Measurements from ENCODE around the gene ABL2. TPM values are rescaled to one million over a fixed set of nuclear protein-coding genes. Genes with fewer than 3 reads are reported as not detected.

ABL2 gene
- total RNA-seq, 3 donors from 2014 or later: 8.7 to 9.9 (median 9.9) TPM

DNA sequence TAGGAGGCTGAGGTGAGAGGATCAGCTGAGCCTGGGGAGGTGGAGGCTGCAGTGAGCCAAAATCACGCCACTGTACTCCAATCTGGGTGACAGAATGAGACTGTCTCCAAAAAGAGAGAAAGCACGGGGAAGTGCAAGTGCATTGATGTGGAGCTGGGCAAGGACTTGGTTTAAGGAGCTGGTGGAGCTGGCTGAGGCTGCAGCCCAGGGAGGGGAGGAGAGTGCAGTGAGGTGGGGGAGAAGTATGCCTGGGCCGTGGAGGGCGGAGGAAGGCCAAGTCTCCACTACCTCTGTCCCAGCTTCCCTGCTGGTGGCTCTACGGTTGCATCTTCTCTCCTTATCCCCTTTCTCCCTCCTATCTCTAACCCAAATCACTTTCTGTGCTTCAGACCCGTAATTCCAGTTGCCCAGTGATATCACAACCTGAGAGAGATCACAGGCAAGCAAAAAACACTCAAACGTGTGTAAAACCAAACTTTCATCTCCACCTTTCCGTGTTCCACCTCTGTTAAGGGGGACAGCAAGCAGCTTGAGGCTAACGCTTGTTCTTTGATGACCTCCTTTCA is 136.5 kb downstream of the ABL2 start:
- DNase-seq: no peak
- Mint-ChIP-seq H3K4me3 (no peak overlapping the region), H3K4me1 (ENCODE audit: low read depth) (no peaks in the 10 kb centered on the region), H3K27me3 (ENCODE audit: low read depth) (no peaks in the 10 kb centered on the region), H3K36me3 (ENCODE audit: insufficient read depth) (peaks cover 29% of the 10 kb centered on the region), H3K9me3 (no peaks in the 10 kb centered on the region)
- no peak for ATAC-seq

DNA sequence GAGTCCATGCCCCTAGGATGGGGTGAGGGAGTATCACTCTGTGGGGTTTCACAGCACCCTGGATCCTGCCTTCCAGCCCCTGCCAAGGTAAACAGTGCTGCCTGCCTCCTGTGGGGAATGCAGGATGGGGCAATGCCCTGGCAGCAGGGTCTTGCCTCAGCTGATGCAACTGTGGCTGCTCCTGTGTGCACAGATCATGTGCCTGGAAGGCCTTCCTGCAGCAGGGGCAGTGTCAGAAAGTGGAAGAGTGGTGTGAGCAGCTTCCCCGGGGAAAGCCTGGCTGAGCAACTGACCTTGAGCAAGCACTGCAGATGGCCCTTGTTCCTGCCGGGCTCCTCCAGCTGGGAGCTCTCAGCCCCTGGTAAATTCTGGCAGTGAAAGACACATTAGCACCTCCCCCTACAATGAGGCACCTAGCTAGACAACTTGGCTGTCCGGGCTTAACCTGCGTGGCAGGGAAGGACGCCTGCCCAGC is 137.7 kb downstream of the ABL2 start:
- Mint-ChIP-seq H3K36me3 (ENCODE audit: insufficient read depth) (peaks cover 28% of the 10 kb centered on the region), H3K27me3 (ENCODE audit: low read depth) (no peaks in the 10 kb centered on the region), H3K4me1 (ENCODE audit: low read depth) (no peaks in the 10 kb centered on the region), H3K9me3 (no peaks in the 10 kb centered on the region), H3K4me3 (no peak overlapping the region)
- no peak for DNase-seq
- no peak for ATAC-seq

- Mint-ChIP-seq H3K27me3 (ENCODE audit: low read depth) (no peaks in the 10 kb centered on the region), H3K36me3 (ENCODE audit: insufficient read depth) (peaks cover 27% of the 10 kb centered on the region), H3K9me3 (no peaks in the 10 kb centered on the region), H3K4me1 (ENCODE audit: low read depth) (no peaks in the 10 kb centered on the region), H3K4me3 (no peak overlapping the region)
- ATAC-seq: no peak
- no peak for DNase-seq
Measured at GRCh38 chr1:179090923-179091322, 138.6 kb downstream of the ABL2 start.

GRCh38 chr1:179090522-179090921 is 139.0 kb downstream of the ABL2 start:
- Mint-ChIP-seq H3K36me3 (ENCODE audit: insufficient read depth) (peaks cover 26% of the 10 kb centered on the region), H3K27me3 (ENCODE audit: low read depth) (no peaks in the 10 kb centered on the region)

DNA sequence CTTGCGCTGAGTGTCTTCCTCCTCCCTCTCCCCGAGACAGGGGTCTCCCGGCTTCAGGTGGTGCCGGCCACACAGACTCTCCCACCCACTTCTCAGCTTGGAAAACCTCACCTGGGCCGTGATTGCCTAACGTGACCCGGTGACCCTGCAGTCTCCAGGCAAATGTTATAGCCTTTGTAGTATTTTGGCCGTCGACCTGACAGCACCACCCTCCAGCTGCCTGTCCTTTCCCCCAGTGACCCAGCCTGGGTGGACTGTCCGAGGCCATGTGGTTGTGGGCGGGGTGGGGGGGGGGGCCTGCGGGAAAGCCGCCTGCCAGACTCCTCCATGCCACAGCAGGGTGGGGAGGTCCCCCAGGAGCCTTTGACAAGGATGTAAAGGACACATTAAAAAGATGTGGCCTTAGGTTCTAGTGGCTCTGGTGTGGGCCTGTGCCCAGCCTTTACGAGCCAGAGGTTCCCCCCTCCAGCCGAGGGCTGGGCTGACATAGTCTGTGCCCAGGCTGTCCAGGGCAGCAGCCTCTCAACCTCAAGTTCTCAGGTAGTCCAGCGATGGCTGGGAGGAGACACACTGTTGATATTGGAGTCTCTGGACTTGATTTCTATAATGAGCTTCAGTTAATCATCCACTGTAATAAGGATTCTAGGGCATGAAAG is 139.5 kb downstream of the ABL2 start:
- ATAC-seq (no peak), DNase-seq (no peak)
- H3K27me3 Mint-ChIP-seq (ENCODE audit: low read depth): no peaks in the 10 kb centered on the region
- H3K9me3 Mint-ChIP-seq: no peaks in the 10 kb centered on the region
- peaks cover 26% of the 10 kb centered on the region for H3K36me3 Mint-ChIP-seq (ENCODE audit: insufficient read depth)
- H3K4me1 Mint-ChIP-seq (ENCODE audit: low read depth): peaks cover 2% of the 10 kb centered on the region
- no peak overlapping the region for H3K4me3 Mint-ChIP-seq

More at GRCh38 chr1:179090522-179090921, 139.0 kb downstream of the ABL2 start:
- no peak for DNase-seq
- Mint-ChIP-seq H3K9me3 (no peaks in the 10 kb centered on the region), H3K4me3 (no peak overlapping the region), H3K4me1 (ENCODE audit: low read depth) (peaks cover under 1% of the 10 kb centered on the region)
- ATAC-seq: no peak

GRCh38 chr1:179087665-179088064 is 141.8 kb downstream of the ABL2 start:
- no peaks in the 10 kb centered on the region for H3K27me3 Mint-ChIP-seq (ENCODE audit: low read depth)
- H3K9me3 Mint-ChIP-seq: no peaks in the 10 kb centered on the region
- DNase-seq (no peak), ATAC-seq (no peak)
- peaks cover 17% of the 10 kb centered on the region for H3K36me3 Mint-ChIP-seq (ENCODE audit: insufficient read depth)
- no peak overlapping the region for H3K4me3 Mint-ChIP-seq
- H3K4me1 Mint-ChIP-seq (ENCODE audit: low read depth): peaks cover 14% of the 10 kb centered on the region

DNA sequence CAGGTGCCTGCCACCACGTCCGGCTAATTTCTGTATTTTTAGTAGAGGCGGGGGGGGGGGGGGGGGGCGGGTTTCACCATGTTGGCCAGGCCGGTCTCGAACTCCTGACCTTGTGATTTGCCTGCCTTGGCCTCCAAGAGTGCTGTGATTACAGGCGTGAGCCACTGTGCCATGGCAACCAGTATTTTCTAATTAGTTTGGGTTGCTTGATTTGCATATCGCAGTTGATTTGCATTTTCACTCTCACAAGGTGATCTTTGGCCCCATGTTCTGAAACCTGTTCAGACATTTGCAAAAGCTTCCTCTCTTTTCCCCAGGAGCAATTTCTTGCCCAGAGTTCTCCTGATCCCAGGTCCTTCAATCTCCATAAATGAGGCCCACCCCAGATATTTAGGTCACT is 145.9 kb downstream of the ABL2 start:
- H3K27me3 Mint-ChIP-seq (ENCODE audit: low read depth): no peaks in the 10 kb centered on the region
- H3K36me3 Mint-ChIP-seq (ENCODE audit: insufficient read depth): peaks cover 2% of the 10 kb centered on the region
- peak overlapping the region; percentile 93 for H3K4me3 Mint-ChIP-seq
- DNase-seq (no peak), ATAC-seq (no peak)
- peaks cover 29% of the 10 kb centered on the region for H3K4me1 Mint-ChIP-seq (ENCODE audit: low read depth)
- H3K9me3 Mint-ChIP-seq: no peaks in the 10 kb centered on the region

DNA sequence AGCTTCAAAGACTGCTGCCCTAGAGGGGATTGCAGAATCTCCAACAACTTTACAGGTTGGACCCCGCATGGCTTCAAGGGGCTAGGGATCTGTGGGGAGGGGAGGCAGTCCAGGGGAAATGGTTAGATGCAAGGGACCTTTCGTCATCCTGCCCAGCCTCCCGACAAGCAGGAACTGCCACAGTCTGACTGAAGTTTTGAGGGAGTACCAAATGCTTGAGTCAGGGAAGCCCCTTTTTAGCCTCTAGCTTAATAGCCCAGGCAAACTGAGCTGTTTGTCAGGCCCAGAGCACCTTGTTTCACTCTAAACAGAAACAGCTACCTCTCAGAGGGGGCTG is 146.5 kb downstream of the ABL2 start:
- Mint-ChIP-seq H3K36me3 (ENCODE audit: insufficient read depth) (peaks cover 2% of the 10 kb centered on the region), H3K4me3 (peak overlapping the region; percentile 93), H3K4me1 (ENCODE audit: low read depth) (peaks cover 29% of the 10 kb centered on the region), H3K27me3 (ENCODE audit: low read depth) (no peaks in the 10 kb centered on the region), H3K9me3 (no peaks in the 10 kb centered on the region)
- no peak for DNase-seq
- no peak for ATAC-seq

DNA sequence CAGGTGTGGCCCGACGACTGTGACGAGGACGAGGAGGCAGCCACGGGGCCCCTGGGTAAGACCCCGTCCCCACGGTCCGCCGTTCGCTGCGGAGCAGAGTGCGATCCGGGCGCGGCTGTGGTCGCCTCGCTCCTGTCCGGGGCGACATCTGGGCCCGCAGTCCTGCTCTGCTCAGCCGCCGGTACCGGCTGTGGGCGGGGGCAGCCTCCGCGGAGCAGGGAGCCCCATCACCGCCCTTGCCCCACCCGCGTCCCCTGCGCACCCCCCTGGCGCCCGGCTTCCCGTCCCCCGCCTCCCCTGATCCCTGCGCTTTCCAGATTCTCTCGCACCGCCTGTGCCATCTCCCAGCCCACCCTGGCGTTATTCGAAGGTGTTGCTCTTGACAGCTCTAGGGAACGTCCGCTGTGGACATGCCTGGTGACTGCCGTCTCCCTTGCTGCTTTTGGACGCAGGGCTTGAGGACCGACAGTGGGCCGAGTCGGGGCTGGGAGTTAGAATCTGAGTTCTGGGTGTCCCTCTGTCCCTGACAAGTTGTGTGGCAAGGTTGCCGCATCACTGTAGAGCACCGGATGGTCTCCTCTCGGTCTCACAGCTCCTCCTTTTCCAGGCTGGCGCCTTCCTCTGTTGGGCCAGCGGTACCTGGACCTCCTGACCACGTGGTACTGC is 147.0 kb downstream of the ABL2 start:
- DNase-seq: peak; percentile 27
- no peaks in the 10 kb centered on the region for H3K9me3 Mint-ChIP-seq
- H3K4me1 Mint-ChIP-seq (ENCODE audit: low read depth): peaks cover 29% of the 10 kb centered on the region
- peak; percentile 33 to 41 for ATAC-seq
- H3K4me3 Mint-ChIP-seq: peak overlapping the region; percentile 93
- peaks cover 2% of the 10 kb centered on the region for H3K36me3 Mint-ChIP-seq (ENCODE audit: insufficient read depth)
- H3K27me3 Mint-ChIP-seq (ENCODE audit: low read depth): no peaks in the 10 kb centered on the region

DNA sequence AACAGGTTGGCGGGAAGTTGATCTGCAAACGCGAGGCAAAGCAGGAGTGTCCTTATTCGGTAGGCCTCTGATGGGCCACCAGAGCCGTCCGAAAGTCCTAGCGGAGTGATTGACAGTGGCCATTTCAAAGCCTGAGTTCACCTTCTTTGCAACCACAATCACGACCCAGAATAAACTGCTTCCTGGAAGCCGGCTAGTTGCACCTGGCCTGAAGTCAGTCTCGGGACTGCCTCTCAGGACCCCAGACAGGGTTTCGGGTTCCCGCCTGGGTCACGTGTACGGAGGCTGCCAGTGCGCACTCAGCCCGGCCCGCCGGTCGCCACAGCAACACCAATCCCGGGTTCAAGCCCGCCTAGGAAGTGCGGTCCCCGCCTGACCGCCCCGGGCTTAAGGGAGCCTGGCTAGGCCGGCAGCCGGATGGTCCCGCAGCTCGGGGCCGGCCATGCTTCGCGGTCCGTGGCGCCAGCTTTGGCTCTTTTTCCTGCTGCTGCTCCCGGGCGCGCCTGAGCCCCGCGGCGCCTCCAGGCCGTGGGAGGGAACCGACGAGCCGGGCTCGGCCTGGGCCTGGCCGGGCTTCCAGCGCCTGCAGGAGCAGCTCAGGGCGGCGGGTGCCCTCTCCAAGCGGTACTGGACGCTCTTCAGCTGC is 147.7 kb downstream of the ABL2 start, which contains the start of gene TOR3A:
TSS of gene TOR3A (plus strand) at position 384 of the 646 bp plus-strand sequence. CDS start at position 443, 59 bp downstream.
- H3K4me1 Mint-ChIP-seq (ENCODE audit: low read depth): peaks cover 29% of the 10 kb centered on the region
- no peaks in the 10 kb centered on the region for H3K27me3 Mint-ChIP-seq (ENCODE audit: low read depth)
- no peaks in the 10 kb centered on the region for H3K9me3 Mint-ChIP-seq
- H3K4me3 Mint-ChIP-seq: peak within 1 kb of the TSS; percentile 93
- DNase-seq (peak; percentile 66), ATAC-seq (peak; percentile 84 to 88)
- H3K36me3 Mint-ChIP-seq (ENCODE audit: insufficient read depth): peaks cover 2% of the 10 kb centered on the region

- peaks cover 29% of the 10 kb centered on the region for H3K4me1 Mint-ChIP-seq (ENCODE audit: low read depth)
Measured at GRCh38 chr1:179080866-179081686, 148.4 kb downstream of the ABL2 start.

DNA sequence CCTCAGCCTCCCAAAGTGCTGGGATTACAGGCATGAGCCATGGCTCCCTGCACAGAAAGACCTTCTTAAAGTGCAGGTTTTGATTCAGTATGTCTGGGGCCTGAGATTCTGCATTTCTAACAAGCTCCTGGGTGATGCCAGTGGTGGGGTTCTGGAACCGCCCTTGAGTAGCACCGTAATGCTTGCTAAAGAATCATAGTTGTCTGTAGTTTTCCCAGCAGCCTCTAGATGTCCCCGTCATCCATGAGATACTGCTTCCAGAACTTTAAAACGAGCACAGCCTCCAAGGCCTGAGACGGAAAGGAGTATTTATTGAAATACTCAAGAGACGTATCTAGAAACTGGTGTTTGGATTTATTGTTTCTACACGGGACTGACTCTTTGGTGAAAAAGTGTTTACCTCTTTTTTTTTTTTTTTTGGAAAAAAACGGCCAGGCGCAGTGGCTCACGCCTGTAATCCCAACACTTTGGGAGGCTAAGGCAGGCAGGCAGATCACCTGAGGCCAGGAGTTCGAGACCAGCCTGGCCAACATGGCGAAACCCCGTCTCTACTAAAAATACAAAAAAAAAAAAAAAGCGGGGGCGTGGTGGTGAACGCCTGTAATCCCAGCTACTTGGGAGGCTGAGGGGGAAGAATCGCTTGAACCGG is 150.2 kb downstream of the ABL2 start:
- H3K27me3 Mint-ChIP-seq (ENCODE audit: low read depth): no peaks in the 10 kb centered on the region
- no peak overlapping the region for H3K4me3 Mint-ChIP-seq
- peak in 1 of 2 donors; percentile 13 for ATAC-seq
- peaks cover 3% of the 10 kb centered on the region for H3K36me3 Mint-ChIP-seq (ENCODE audit: insufficient read depth)
- peak; percentile 32 for DNase-seq
- H3K4me1 Mint-ChIP-seq (ENCODE audit: low read depth): peaks cover 26% of the 10 kb centered on the region
- no peaks in the 10 kb centered on the region for H3K9me3 Mint-ChIP-seq

More at GRCh38 chr1:179080866-179081686, 148.4 kb downstream of the ABL2 start:
- ATAC-seq (peak; percentile 22 to 27), DNase-seq (peak; percentile 25)
- no peaks in the 10 kb centered on the region for H3K9me3 Mint-ChIP-seq
- H3K36me3 Mint-ChIP-seq (ENCODE audit: insufficient read depth): no peaks in the 10 kb centered on the region
- peak overlapping the region; percentile 93 for H3K4me3 Mint-ChIP-seq
- no peaks in the 10 kb centered on the region for H3K27me3 Mint-ChIP-seq (ENCODE audit: low read depth)

DNA sequence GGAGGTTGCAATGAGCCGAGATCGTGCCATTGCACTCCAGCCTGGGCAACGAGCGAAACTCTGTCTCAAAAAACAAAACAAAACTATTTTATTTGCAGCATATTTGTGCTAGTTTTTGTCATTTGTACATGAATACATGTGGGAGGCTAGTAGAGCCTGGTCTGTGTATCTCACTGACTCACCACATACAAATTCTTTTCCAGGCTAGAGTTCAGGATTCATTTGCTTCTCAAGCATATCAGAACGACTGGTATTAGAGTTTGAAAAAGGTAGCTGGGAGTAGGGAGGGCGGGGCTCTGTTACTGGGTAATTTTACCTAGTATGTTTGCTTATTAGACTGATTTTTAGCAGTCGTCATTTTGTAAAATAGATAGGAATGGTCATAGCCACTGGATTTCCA is 152.1 kb downstream of the ABL2 start:
- peaks cover 5% of the 10 kb centered on the region for H3K36me3 Mint-ChIP-seq (ENCODE audit: insufficient read depth)
- no peaks in the 10 kb centered on the region for H3K9me3 Mint-ChIP-seq
- H3K27me3 Mint-ChIP-seq (ENCODE audit: low read depth): no peaks in the 10 kb centered on the region
- DNase-seq (no peak), ATAC-seq (no peak)
- H3K4me1 Mint-ChIP-seq (ENCODE audit: low read depth): peaks cover 14% of the 10 kb centered on the region
- H3K4me3 Mint-ChIP-seq: no peak overlapping the region
